ENCODE results near the gene SPAG7.

SPAG7 gene

GRCh38 chr17:4974115-4974670 lies 6.6 kb upstream of the SPAG7 start:
- DNase-seq (ENCODE audit: low read depth in 2 of 2) = no peak

GRCh38 chr17:4973256-4974114 lies 5.9 kb upstream of the SPAG7 start:
- DNase-seq (ENCODE audit: low read depth in 2 of 2) = no peak

GRCh38 chr17:4972752-4973151 lies 5.1 kb upstream of the SPAG7 start:
- no peak for DNase-seq (ENCODE audit: low read depth in 2 of 2)

GRCh38 chr17:4972322-4972721 lies 4.7 kb upstream of the SPAG7 start:
- no peak for DNase-seq (ENCODE audit: low read depth in 2 of 2)

GRCh38 chr17:4971826-4972225 lies 4.2 kb upstream of the SPAG7 start:
- DNase-seq (ENCODE audit: low read depth in 2 of 2) = no peak

- DNase-seq (ENCODE audit: low read depth in 2 of 2) = no peak
These were observed 2.7 kb upstream of the SPAG7 start for GRCh38 chr17:4970273-4970672.

- no peak for DNase-seq (ENCODE audit: low read depth in 2 of 2)
These were observed 2.0 kb upstream of the SPAG7 start for GRCh38 chr17:4969551-4970173.

- DNase-seq (ENCODE audit: low read depth in 2 of 2) = peak in 1 of 2 donors; percentile 44
These were observed 1.5 kb upstream of the SPAG7 start for GRCh38 chr17:4969047-4969550.

- no peak for DNase-seq (ENCODE audit: low read depth in 2 of 2)
These were observed 949 bp upstream of the SPAG7 start for GRCh38 chr17:4968486-4969046.

GRCh38 chr17:4966844-4967538 lies 626 bp downstream of the SPAG7 start:
- DNase-seq (ENCODE audit: low read depth in 2 of 2) = peak; percentile 84 to 88

GRCh38 chr17:4965311-4965986 lies 2.2 kb downstream of the SPAG7 start:
- DNase-seq (ENCODE audit: low read depth in 2 of 2) = no peak

GRCh38 chr17:4960279-4960922 lies 7.2 kb downstream of the SPAG7 start:
- no peak for DNase-seq (ENCODE audit: low read depth in 2 of 2)

- no peak for DNase-seq (ENCODE audit: low read depth in 2 of 2)
These were observed 8.2 kb downstream of the SPAG7 start for GRCh38 chr17:4959261-4959965.

- no peak for DNase-seq (ENCODE audit: low read depth in 2 of 2)
These were observed 9.5 kb downstream of the SPAG7 start for GRCh38 chr17:4958102-4958501.

- DNase-seq (ENCODE audit: low read depth in 2 of 2) = no peak
These were observed 11.0 kb downstream of the SPAG7 start for GRCh38 chr17:4956493-4957061.

- DNase-seq (ENCODE audit: low read depth in 2 of 2) = no peak
These were observed 12.5 kb downstream of the SPAG7 start for GRCh38 chr17:4955091-4955490.

GRCh38 chr17:4953451-4953961 lies 14.1 kb downstream of the SPAG7 start:
- no peak for DNase-seq (ENCODE audit: low read depth in 2 of 2)

- DNase-seq (ENCODE audit: low read depth in 2 of 2) = no peak
These were observed 16.1 kb downstream of the SPAG7 start for GRCh38 chr17:4951486-4951885.

GRCh38 chr17:4950746-4951204 lies 16.8 kb downstream of the SPAG7 start, which contains the start of gene ENO3:
Gene ENO3 (plus strand): TSS chr17:4951119. CDS start chr17:4951830, 711 bp downstream.
- DNase-seq (ENCODE audit: low read depth in 2 of 2) = no peak

Data from activated CD4-positive, alpha-beta T cell treated with anti-CD3 and anti-CD28 coated beads for 24 hours (primary cell).